ENCODE data around the gene BICRA.
"Not testable (repeated sequence)": the region's sequence is repeated elsewhere in the genome, so short reads cannot be mapped to it uniquely, and the experiment has no call there.

The BICRA gene

DNA sequence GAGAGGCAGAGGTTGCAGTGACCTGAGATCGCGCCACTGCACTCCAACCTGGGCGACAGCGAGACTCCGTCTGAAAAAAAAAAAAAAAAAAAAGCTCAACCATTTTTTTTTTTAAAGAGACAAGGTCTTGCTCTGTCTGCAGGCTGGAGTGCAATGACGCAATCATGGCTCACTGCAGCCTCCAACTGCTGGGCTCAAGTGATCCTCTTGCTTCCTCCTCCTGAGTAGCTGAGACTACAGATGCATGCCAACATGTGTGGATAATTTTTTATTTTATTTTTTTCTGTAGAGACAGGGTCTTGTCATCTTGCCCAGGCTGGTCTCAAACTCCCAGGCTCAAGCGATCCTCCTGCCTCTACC, 114.6 kb downstream of the BICRA start (continued):
- TF ChIP-seq POU6F1 (CRISPR knock-in tag; IDR thresholded peaks at IDR 0.05; ENCODE audit: borderline replicate concordance, low read depth): no peak

GRCh38 chr19:47725759-47726401, 116.9 kb downstream of the BICRA start:
- TF ChIP-seq, protein P1, sequence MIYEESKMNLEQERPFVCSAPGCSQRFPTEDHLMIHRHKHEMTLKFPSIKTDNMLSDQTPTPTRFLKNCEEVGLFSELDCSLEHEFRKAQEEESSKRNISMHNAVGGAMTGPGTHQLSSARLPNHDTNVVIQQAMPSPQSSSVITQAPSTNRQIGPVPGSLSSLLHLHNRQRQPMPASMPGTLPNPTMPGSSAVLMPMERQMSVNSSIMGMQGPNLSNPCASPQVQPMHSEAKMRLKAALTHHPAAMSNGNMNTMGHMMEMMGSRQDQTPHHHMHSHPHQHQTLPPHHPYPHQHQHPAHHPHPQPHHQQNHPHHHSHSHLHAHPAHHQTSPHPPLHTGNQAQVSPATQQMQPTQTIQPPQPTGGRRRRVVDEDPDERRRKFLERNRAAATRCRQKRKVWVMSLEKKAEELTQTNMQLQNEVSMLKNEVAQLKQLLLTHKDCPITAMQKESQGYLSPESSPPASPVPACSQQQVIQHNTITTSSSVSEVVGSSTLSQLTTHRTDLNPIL (CRISPR knock-in tag; IDR thresholded peaks at IDR 0.05; ENCODE audit: low read depth): no peak
- ATAC-seq: no peak

DNA sequence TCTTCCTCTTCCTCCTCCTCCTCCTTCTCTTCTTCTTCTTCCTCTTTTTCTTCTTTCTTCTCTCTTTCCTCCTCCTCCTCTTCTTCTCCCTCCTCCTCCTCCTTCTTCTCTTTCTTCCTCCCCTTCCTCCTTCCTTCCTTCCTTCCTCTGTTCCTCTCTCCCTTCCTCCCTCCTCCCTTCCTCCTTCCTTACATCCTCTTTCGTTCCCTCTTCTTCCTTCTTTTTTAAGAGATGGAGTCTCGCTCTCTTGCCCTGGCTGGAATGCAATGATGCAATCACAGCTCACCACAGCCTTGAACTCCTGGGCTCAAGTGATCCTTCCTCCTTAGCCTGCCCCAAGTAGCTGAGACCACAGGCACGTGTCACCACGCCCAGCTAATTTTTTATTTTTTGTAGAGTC, 117.5 kb downstream of the BICRA start:
- no peak for TF ChIP-seq ESRRG (CRISPR knock-in tag; IDR thresholded peaks at IDR 0.05)
- TF ChIP-seq PPARA (CRISPR knock-in tag; IDR thresholded peaks at IDR 0.05; ENCODE audit: borderline replicate concordance): no peak
- TF ChIP-seq, protein P2, sequence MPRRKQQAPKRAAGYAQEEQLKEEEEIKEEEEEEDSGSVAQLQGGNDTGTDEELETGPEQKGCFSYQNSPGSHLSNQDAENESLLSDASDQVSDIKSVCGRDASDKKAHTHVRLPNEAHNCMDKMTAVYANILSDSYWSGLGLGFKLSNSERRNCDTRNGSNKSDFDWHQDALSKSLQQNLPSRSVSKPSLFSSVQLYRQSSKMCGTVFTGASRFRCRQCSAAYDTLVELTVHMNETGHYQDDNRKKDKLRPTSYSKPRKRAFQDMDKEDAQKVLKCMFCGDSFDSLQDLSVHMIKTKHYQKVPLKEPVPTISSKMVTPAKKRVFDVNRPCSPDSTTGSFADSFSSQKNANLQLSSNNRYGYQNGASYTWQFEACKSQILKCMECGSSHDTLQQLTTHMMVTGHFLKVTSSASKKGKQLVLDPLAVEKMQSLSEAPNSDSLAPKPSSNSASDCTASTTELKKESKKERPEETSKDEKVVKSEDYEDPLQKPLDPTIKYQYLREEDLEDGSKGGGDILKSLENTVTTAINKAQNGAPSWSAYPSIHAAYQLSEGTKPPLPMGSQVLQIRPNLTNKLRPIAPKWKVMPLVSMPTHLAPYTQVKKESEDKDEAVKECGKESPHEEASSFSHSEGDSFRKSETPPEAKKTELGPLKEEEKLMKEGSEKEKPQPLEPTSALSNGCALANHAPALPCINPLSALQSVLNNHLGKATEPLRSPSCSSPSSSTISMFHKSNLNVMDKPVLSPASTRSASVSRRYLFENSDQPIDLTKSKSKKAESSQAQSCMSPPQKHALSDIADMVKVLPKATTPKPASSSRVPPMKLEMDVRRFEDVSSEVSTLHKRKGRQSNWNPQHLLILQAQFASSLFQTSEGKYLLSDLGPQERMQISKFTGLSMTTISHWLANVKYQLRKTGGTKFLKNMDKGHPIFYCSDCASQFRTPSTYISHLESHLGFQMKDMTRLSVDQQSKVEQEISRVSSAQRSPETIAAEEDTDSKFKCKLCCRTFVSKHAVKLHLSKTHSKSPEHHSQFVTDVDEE (CRISPR knock-in tag; IDR thresholded peaks at IDR 0.05): no peak
- TF ChIP-seq SNAI2 (CRISPR knock-in tag; IDR thresholded peaks at IDR 0.05): no peak
- TF ChIP-seq ZFP3 (CRISPR knock-in tag; IDR thresholded peaks at IDR 0.05): no peak
- no peak for TF ChIP-seq ISL1 (CRISPR knock-in tag; IDR thresholded peaks at IDR 0.05)
- TF ChIP-seq OSR1 (CRISPR knock-in tag; IDR thresholded peaks at IDR 0.05): no peak
- TF ChIP-seq POU6F1 (CRISPR knock-in tag; IDR thresholded peaks at IDR 0.05; ENCODE audit: borderline replicate concordance, low read depth): no peak
- no peak for TF ChIP-seq CSDC2 (CRISPR knock-in tag; IDR thresholded peaks at IDR 0.05)
- ATAC-seq: no peak

DNA sequence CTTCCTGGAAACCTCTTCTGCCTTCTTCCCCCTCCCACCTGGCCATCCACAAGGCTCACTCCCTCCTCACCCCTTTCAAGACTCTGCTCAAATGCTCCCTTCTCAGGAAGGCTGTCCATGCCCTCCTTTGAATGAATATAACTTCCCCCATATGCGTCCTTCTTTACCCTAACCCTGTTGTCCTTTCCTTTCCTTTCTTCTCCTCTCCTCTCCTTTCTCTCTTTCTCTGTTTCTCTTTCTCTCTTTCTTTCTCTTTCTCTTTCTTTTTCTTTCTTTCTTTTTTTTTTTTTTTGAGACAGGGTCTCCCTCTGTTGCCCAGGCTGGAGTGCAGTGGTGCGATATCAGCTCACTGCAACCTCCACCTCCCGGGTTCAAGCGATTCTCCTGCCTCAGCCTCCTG, 119.4 kb downstream of the BICRA start:
- not testable (repeated sequence) for ATAC-seq

GRCh38 chr19:47729468-47729798, 120.5 kb downstream of the BICRA start:
- peak; percentile 86 for ATAC-seq

More at GRCh38 chr19:47729468-47729798, 120.5 kb downstream of the BICRA start:
- TF ChIP-seq, protein P3, sequence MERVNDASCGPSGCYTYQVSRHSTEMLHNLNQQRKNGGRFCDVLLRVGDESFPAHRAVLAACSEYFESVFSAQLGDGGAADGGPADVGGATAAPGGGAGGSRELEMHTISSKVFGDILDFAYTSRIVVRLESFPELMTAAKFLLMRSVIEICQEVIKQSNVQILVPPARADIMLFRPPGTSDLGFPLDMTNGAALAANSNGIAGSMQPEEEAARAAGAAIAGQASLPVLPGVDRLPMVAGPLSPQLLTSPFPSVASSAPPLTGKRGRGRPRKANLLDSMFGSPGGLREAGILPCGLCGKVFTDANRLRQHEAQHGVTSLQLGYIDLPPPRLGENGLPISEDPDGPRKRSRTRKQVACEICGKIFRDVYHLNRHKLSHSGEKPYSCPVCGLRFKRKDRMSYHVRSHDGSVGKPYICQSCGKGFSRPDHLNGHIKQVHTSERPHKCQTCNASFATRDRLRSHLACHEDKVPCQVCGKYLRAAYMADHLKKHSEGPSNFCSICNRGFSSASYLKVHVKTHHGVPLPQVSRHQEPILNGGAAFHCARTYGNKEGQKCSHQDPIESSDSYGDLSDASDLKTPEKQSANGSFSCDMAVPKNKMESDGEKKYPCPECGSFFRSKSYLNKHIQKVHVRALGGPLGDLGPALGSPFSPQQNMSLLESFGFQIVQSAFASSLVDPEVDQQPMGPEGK (CRISPR knock-in tag; IDR thresholded peaks at IDR 0.05; ENCODE audit: borderline replicate concordance): no peak
- TF ChIP-seq ZNF8 (CRISPR knock-in tag; IDR thresholded peaks at IDR 0.05) (no peak), ZNF565 (CRISPR knock-in tag; conservative IDR thresholded peaks at IDR 0.05; ENCODE audit: low read depth) (no peak), ZC3H10 (CRISPR knock-in tag; IDR thresholded peaks at IDR 0.05) (no peak), CSDC2 (CRISPR knock-in tag; IDR thresholded peaks at IDR 0.05) (no peak), BACH2 (CRISPR knock-in tag; IDR thresholded peaks at IDR 0.05; ENCODE audit: borderline replicate concordance) (no peak), POU6F1 (CRISPR knock-in tag; IDR thresholded peaks at IDR 0.05; ENCODE audit: borderline replicate concordance, low read depth) (no peak)

All from SK-N-SH treated with all-trans-retinoic acid at 6 μM for 48 hours (cell line).